HG03097 (cell line): ENCODE data around the gene KLHL1.

Experiments
- ATAC-seq: cut with Tn5 transposase; IDR thresholded peaks from one replicate; pipeline ENCODE4 v1.9.1; 2021; ENCODE audit not compliant: unreplicated experiment, low FRiP score

The KLHL1 gene

DNA sequence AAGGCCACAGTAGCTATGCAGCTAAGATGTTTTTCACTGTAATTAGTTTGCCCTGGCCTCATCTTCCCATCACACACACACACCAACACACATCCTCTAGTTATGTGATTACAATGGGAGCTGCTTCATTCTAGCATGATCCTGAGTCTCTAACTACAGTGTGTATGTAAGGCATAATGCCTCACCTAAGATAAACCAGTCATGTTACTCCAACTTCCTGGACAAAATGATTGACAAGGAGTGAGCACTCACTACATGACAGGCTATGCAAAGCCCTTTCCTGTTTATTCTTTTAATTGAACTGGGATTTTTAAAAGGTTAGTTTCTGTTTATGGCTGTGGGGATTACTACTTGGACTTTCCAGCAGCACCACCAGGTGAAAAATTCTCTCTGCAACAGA lies 401.4 kb downstream of the KLHL1 start:
- ATAC-seq = no peak

GRCh38 chr13:69704311-69704710 lies 403.9 kb downstream of the KLHL1 start:
- no peak for ATAC-seq

DNA sequence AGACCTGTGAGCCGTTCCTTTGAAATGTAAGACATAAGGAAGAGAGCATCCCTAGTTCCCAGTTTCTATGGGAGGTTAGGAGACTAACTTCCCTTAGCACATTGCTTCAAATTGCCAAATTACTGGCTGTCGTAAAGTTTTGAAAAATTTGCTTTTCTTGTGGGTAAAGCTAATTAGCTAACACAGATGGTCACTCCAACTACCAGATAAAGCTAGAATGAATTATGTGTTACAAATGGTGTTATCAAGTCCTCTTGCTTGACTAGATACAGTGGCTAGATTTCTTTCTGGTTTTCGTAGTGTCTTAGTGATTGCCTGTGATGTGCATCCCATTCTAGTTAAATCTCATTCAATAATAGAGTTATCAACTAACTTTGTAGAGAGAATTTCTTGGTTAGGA lies 417.3 kb downstream of the KLHL1 start:
- ATAC-seq = no peak

GRCh38 chr13:69683921-69684686 lies 424.1 kb downstream of the KLHL1 start:
- no peak for ATAC-seq

- no peak for ATAC-seq
Measured at GRCh38 chr13:69681722-69682121, 426.5 kb downstream of the KLHL1 start.

- ATAC-seq = no peak
Measured at GRCh38 chr13:69677343-69677742, 430.9 kb downstream of the KLHL1 start.

GRCh38 chr13:69676286-69676685 lies 432.0 kb downstream of the KLHL1 start:
- no peak for ATAC-seq

DNA sequence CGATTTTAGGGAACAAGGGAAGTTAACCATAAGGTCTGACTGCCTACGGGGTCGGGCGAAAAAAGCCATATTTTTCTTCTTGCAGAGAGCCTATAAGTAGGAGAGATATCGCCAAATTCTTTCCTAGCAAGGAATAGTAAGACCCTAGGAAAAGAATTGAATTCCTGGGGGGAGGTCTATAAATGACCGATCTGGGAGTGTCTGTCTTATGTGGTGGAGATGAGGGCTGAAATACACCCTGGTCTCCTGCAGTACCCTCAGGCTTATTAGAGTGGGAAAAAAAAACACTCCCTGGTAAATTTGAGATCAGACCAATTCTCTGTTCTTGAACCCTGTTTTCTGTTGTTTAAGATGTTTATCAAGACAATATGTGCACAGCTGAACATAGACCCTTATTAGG lies 448.1 kb downstream of the KLHL1 start:
- no peak for ATAC-seq

- no peak for ATAC-seq
Measured at GRCh38 chr13:69657676-69658075, 450.6 kb downstream of the KLHL1 start.

DNA sequence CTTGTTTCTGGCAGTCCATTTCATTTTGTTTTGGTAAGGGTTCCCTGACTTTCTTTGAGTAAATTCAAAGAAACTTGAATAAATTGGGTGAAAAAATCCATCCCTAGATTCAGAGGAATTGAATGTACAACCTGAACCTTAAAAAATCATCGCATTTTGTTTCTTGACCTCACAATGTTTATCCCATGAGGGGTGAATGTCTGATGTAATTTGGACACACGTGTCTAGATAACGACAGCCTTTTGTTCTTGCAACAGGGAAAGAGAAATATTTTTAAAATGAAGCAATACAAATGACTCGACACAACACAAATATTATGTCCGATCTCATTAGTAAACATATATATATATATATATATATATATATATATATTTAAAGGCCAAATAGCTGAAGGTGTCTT lies 453.9 kb downstream of the KLHL1 start:
- ATAC-seq = no peak
